HG02840 (cell line): Measurements from ENCODE around the gene KCNE3.

Experiments
- ATAC-seq: cut with Tn5 transposase; IDR thresholded peaks from one replicate; pipeline ENCODE4 v1.9.1; 2021; ENCODE audit warnings: mild to moderate bottlenecking, moderate library complexity, moderate number of reproducible peaks; ENCODE audit not compliant: unreplicated experiment, low FRiP score

KCNE3 gene

DNA sequence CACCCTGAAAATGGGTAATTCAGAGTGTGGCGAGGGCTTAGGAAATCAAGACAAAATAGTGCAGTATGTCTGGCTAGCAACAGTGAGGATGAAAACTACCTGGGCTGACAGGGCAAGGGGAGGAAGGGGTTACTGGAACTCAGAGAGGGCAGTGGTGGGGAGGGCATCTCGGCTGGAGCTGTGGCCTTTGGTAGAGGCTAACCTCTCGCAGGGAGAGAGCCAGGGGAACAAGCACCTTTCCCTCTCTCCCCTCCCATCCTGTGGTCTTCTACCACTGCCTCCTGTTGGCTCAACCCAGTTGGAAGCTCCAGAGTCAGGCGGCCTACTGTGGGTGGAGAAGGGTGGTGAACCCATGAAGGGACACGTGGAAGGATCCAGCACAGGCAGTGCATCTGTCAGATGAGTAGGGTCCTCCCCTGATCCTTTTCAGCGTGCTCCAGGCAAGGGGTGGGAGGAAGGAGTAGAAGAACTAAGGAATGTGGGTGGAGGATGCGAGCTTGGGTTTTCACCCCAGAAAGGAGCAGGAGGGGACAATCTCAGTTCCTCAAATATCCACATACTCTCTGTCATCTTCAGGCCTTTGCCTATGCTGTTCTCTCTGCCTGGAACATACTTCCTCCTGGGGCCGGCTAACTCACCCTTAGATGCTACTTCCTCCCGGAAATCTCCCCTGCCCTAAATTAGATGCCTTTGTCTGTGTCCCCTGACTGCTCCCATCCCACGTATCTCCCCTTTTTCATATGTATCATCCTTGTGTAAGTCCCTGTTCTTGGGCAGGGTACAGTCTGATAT, 6.2 kb upstream of the KCNE3 start:
- ATAC-seq: no peak

DNA sequence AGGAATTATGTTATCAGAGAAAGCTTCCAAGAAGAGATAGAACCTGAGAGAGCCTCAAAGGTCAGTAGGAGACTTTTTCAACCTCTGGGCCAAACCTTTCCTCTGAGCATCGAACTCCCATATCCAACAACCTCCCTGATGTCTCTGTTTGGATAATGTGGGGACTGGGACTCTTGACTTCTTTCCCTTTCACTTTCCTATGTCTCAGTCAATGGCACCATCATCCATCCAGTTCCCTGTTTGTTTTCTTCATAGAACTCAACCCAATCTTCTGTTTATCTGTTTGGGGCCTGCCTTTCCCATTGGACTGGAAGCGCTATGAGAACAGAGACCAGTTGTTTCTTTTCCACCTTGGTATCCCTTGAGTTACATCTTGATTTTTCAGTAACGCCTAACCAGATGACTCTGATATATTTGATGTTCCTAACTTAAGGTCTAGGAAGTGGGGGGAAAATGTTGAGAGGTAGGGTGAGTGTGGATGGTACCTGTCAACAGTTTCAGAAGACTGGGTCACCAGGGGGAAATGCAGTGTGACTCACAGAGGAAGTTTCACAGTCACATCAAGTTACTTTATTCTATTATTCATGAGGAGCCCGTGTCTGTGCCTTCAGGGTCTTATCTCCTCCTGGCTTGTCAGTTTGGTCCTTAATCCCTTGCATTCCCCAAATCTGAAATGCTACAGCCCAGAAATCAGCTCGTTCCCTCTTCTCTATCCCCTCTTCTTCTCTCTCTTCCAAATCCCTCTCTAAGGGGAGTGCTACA, 4.5 kb upstream of the KCNE3 start:
- ATAC-seq: no peak

- ATAC-seq: no peak
Measured at GRCh38 chr11:74471037-74471436, 3.7 kb upstream of the KCNE3 start.

DNA sequence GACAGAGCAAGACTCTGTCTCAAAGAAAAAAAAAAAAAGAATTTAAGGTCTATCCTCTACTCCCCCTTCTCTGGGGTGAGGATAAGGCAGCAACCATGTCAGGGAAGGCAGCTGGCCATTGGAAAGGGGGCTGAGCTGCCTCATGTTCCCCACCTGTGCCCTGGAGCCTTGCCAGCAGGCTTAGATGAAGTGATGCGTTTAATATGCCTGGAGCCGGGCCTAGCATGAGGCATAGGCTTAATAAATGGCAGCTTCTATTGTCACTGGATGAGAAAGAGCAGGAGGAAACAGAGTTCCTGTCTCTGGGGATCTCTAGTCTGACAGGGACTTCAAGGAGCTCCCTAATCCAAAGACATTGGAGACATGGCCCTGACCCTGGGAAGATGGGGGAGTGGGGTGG, 3.2 kb upstream of the KCNE3 start:
- no peak for ATAC-seq

DNA sequence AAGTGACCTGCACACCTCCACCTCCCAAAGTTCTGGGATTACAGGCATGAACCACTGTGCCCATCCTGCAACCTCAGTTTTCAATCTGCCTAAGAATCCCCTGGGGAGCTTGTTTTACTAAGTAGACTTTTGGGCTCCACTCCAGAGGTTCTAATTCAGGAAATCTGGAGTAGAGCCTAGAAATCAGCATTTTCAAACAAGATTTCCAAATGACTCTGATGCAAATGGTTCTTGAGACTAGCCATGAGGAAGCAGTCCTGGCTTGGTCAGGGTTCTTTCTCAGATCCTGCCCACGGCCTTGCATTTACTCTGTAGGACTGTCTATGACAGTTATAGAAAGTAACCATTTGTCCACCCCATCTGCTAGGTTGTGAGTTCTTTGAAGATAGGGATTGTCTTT, 1.6 kb upstream of the KCNE3 start:
- ATAC-seq: no peak

- ATAC-seq: no peak
Measured at GRCh38 chr11:74468521-74468920, 1.2 kb upstream of the KCNE3 start.

DNA sequence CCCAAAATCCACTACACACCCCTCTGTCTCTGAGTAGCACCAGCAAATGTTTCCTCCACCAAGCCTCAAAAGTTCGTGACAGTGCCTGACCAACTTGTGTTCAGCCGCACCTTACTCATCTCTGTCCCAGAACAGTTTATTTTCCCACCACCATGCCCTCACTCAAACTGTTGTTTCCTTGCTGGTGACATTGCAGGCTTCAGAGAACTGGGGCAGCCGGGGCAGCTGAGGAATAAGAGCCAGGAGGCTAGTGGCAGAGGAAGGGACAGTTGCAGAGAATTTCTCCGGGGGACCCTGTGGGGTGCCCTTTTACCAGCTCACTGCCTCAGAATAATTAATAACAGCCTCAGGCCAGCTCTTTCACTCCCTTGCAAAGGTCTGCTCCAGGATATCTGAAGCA, 709 bp upstream of the KCNE3 start:
- no peak for ATAC-seq

DNA sequence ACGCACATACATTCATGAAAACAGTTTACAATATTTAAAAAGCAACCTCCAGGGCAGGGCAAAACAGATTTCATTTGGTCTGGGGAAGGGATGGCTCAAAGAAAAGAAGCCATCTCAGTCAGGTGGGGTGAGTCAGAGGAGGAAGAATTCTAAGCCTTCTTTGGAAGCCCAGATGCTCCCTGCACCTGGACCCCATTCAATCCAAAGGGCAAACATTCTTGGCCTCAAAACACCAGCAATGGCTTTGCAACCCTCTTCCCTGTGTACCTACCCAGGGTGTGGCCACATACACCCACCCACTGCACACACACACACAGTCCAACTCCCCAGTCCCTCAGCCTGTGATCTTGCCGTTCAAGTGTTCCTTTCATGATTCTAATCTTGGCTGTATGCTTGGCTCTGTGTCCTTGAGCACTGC, 2.0 kb downstream of the KCNE3 start:
- no peak for ATAC-seq

DNA sequence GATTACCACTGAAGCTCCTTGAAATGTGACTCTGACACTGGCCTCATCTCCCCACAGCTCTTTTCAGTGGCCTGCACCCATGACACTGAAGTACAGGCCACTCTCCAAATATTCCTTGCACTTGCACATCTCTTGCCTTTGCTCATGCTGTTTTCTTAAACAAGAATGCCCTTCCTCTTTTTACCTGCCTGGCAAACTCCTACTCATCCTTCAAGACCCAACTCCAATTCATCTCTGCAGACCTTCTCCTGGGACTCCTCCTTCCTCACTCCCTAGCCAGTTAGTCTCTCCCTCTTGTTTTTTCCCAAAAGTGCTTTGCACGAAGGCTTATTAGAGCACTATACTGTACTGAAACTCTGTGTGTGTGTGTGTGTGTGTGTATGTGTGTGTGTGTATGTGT, 2.6 kb downstream of the KCNE3 start:
- ATAC-seq: no peak

DNA sequence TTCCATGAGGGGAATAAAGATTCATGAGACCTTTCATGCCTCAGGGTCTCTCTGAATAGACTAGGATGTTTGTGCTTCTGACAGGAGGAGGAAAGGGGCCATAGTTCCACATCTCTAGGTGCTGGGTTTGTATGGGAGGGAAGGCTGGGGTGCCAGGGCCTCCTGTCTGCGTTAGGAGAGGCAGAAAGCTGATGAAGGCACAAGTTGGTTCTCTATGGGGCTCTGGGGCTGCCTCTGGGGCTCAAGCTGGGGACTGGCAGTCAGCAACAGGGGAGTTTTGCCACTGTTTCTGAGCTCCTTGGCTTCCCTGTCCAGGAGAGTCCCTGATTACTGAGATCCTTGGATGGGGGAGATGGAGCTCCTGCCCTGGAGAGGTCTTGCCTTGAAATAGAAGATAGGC, 4.1 kb downstream of the KCNE3 start:
- no peak for ATAC-seq

DNA sequence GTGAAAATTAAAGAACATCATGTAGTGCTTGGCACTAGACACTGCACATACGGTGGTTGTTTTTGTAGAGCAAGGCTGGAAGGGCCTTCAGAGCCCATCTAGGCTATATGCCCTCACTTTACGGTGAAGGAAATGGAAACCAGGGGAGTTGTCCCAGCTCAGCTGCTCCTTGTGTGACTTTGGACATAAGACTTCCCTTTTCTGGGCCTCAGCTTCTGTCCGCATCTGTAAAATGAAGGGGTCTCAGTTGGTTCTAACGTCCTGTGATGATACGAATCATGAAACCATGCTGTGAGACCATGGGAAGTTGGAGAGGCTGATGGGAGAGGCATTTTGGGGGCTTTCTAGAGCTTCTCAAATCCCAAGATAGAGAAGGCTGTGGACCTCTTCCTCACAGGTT, 4.7 kb downstream of the KCNE3 start:
- ATAC-seq: no peak

DNA sequence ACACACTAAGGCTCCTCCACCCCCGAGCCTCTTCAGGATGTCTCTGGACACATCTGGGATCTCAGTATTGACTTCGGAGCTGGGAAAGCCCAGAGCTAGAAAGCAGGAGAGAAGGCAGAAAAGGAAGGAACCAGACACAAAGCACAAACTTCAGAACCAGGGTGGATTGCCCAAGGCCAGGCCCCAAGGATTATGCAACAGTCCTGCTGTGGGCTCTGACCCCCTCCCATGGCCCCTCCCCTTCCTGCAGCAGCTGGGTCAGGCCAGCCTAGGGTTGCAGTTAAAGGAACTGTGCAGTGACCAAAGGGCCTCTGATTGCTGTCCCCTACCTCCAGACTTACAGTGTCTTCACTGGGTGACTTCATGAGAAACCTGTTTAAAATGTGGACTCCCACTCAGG, 5.3 kb downstream of the KCNE3 start:
- no peak for ATAC-seq

- no peak for ATAC-seq
Measured at GRCh38 chr11:74460481-74461154, 6.7 kb downstream of the KCNE3 start.

DNA sequence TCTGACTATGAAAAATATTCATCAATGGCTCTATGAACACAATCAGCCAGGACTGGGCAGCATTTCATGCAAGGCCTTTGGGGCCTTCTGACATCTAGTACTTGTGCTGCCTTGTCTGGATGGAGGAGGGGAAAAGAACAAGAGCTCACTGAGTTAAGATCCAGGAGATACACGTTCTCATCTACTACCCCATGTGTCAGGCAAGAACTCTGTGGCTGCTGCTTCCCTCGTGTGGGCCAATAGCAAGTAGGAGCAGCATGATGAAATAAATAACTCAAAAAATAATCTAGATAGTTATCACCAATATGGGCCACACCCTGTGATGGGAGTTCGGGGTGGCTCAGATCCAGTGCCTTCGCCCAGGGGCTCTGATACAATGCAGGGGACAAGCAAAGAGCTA, 7.3 kb downstream of the KCNE3 start:
- no peak for ATAC-seq

DNA sequence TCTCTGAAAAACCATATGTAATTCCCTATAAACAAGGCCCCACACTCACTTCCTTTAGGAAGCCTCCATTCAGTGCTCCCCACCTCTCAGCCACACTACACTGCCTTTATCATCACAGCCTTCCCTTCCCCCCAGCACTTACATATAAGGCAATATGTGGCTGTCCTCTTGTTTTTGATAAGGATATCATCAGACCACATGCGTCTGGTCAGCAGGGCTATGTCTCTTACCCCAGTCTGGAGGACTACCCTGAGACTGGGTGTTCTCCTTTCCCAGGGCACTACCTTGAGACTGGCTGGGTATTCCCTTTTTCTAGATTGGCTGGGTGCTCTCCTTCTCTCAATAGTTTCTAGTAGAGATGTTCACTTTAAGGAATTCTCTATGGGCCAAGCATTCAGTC, 7.8 kb downstream of the KCNE3 start:
- ATAC-seq: no peak

GRCh38 chr11:74457356-74457755, 10.0 kb downstream of the KCNE3 start:
- no peak for ATAC-seq

DNA sequence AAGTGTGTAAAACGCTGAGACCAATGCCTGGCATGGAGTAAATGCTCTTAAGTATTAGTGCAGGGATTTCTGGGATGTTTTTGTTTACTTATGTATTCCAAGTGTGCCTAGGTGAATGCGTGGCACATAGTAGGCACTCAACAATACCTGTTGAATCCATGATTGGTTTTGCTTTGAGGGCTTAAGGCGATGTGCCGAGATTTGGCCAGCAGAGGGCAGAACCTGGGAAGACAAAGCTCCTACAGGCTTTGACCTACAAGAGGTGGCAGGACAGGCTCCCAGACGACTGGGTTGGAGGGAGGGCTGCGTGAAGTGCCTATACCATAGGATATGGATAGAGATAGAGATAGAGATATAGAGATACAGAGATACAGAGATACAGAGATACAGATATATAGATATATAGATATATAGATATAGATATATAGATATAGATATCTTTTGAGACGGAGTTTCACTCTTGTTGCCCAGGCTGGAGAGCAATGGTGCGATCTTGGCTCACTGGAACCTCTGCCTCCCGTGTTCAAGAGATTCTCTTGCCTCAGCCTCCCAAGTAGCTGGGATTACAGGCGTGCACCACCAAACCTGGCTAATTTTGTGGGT, 13.9 kb downstream of the KCNE3 start:
- no peak for ATAC-seq

DNA sequence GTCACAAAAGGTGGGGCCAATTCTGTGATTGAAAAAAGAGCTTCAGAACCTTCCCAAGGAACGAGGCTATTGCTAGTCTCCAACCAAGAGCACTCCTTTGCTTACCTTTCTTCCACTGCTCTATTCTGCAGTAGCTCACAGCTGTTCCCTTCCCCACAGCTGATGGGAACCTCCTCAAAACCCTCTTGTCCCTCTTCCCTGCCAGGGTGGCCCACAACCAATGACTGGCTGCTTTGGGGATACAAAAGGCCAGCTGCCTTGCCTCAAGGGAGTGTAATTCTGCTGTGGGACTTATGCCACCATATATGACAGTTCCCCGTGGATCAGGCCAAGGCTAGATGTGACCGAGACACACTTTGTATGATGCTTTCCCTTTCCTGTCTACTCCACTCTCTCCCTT, 15.0 kb downstream of the KCNE3 start:
- ATAC-seq: no peak

- ATAC-seq: no peak
Measured at GRCh38 chr11:74450318-74450717, 17.0 kb downstream of the KCNE3 start.

DNA sequence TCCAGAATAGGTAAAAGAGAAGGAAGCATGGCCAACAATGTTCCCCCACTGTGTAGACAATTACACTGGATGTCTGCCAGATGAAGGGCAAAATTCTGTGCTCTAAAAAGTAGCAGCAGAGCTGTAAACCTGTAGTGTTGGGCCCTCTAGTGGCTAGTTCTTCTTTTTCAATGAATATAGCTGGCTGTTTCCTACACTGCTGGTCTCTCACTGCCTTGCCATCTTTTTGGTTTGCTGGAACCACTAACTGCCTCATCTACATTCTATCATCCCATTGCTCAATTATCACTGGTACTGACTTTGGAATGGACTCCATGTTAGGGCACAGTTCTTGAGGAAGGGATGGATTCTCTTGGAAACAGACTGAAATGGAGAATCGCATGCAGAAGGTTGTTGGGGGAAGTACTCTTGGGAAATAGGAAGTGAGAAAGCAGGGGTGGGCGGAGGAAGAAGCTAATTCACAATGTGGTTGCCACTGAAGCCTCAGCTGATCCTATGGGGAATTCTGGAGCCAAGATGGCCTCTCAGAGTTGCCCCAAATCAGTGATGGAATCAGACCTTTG, 17.9 kb downstream of the KCNE3 start:
- no peak for ATAC-seq

DNA sequence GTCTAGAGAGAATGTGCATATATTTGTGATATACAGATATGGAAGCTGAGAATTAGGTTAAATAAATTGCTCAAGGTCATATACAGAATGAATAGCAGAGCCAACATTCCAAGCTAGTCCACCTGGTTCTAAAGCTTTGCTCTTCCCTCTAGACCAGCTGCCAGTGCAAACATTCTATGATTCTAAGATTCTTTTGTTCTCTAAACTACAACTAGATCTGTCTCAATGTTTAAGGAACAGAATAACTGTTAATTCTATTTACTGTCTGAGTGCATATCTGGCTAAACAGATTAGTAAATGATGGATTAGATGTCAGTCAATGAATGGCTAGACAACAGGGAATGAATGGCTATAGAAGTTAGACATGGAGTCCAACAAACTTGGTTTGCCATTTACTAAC, 19.6 kb downstream of the KCNE3 start:
- no peak for ATAC-seq
